Measurements from ENCODE around the gene FRMD4B. TPM values are rescaled to one million over a fixed set of nuclear protein-coding genes. Genes with fewer than 3 reads are reported as not detected.

FRMD4B gene
- total RNA-seq, 4 donors from 2014 or later: 15.5 to 36.7 (median 26.0) TPM

DNA sequence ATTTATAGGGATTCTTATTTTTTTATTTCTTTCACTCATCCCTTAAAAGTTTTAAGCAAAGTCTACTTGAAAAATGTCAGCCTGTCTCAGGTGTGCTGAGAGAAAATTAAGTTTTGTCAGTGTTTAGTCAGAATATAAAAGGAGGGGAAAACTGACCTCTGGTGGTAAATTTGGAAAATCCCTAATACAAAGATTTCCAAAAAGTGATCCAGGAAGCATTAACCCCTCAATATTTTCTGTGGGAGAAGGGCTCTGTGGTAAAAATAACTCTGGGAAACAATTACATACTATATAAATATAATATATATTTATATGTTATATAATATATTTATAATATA is 41.0 kb upstream of the FRMD4B start:
- TF ChIP-seq, protein P1, sequence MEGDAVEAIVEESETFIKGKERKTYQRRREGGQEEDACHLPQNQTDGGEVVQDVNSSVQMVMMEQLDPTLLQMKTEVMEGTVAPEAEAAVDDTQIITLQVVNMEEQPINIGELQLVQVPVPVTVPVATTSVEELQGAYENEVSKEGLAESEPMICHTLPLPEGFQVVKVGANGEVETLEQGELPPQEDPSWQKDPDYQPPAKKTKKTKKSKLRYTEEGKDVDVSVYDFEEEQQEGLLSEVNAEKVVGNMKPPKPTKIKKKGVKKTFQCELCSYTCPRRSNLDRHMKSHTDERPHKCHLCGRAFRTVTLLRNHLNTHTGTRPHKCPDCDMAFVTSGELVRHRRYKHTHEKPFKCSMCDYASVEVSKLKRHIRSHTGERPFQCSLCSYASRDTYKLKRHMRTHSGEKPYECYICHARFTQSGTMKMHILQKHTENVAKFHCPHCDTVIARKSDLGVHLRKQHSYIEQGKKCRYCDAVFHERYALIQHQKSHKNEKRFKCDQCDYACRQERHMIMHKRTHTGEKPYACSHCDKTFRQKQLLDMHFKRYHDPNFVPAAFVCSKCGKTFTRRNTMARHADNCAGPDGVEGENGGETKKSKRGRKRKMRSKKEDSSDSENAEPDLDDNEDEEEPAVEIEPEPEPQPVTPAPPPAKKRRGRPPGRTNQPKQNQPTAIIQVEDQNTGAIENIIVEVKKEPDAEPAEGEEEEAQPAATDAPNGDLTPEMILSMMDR (IDR thresholded peaks at IDR 0.05): no peak
- TF ChIP-seq POLR2AphosphoS5 (IDR thresholded peaks at IDR 0.05) (no peak), POLR2A (IDR thresholded peaks at IDR 0.05) (no peak), EP300 (IDR thresholded peaks at IDR 0.05; ENCODE audit: low read depth) (no peak)
- in situ Hi-C loops (cut with MboI; ENCODE audit: low pct_ligation_motif_present in 1 of 4, low pct_unique_long_range_greater_than_20kb in 1 of 4, low sequenced_read_pairs in 3 of 4): loop anchor here in 3 of 4 donors (10.0 to 25.0 kb wide), 2 partner anchors 235 to 272 kb away; no protein-coding TSS in a partner anchor
- intact Hi-C loops (cut with DNase I; ENCODE audit: low total_unique reads): no loop called here

DNA sequence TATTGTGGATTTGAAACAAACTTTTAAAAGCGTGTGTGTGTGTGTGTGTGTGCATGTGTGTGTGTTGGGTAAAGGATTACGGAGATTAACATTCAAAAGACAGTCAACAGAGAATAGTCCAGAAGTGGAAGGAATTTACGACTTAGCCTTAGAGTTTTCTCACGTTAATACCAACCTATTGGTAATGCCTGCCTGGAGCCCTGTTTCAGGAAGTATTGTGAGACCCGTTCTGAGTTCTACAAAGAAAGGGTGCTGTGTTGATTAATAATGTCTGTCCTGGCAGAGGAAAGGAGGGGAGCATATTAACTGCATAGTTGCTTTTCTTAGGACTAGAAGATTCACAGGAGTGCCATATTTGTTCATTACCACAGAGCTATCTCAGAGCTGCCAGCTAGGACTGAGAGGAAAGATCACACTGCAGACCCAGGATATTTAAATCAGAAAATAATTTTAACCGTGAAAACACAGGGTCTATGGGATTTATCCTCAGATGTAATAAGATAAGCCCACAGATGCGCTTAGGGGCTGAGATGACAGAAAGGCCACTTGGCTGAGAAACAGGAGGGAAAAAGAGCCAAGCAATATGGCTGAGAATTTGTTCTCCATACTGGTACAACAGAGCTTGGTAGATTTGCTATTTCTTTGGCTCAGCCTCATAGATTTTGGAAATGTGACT is 40.5 kb upstream of the FRMD4B start:
- TF ChIP-seq EP300 (IDR thresholded peaks at IDR 0.05; ENCODE audit: low read depth) (no peak), POLR2A (IDR thresholded peaks at IDR 0.05) (no peak), POLR2AphosphoS5 (IDR thresholded peaks at IDR 0.05) (no peak)
- TF ChIP-seq, protein P1 (IDR thresholded peaks at IDR 0.05): no peak
- DNase-seq: no peak
- H3K4me1 ChIP-seq: no peaks in the 10 kb centered on the region
- in situ Hi-C loops (cut with MboI; ENCODE audit: low pct_ligation_motif_present in 1 of 4, low pct_unique_long_range_greater_than_20kb in 1 of 4, low sequenced_read_pairs in 3 of 4) (loop anchor here in 3 of 4 donors (10.0 to 25.0 kb wide), 2 partner anchors 236 to 272 kb away; no protein-coding TSS in a partner anchor), intact Hi-C loops (cut with DNase I; ENCODE audit: low total_unique reads) (no loop called here)
- no peak overlapping the region for H3K4me3 ChIP-seq
- 74 to 76% methylated on average over 5 to 7 of the region's 7 CpGs for WGBS, 2 donors (ENCODE audit: low coverage in 1 of 2)
- no peaks in the 10 kb centered on the region for H3K27me3 ChIP-seq
- no peaks in the 10 kb centered on the region for H3K36me3 ChIP-seq
- H3K27ac ChIP-seq: no peak overlapping the region
- H3K9me3 ChIP-seq: no peaks in the 10 kb centered on the region

More for the DNA sequence above, 41.0 kb upstream of the FRMD4B start:
- DNase-seq: no peak
- no peak overlapping the region for H3K4me3 ChIP-seq
- no peak overlapping the region for H3K27ac ChIP-seq
- H3K36me3 ChIP-seq: no peaks in the 10 kb centered on the region
- H3K9me3 ChIP-seq: no peaks in the 10 kb centered on the region
- no peaks in the 10 kb centered on the region for H3K4me1 ChIP-seq
- H3K27me3 ChIP-seq: no peaks in the 10 kb centered on the region

DNA sequence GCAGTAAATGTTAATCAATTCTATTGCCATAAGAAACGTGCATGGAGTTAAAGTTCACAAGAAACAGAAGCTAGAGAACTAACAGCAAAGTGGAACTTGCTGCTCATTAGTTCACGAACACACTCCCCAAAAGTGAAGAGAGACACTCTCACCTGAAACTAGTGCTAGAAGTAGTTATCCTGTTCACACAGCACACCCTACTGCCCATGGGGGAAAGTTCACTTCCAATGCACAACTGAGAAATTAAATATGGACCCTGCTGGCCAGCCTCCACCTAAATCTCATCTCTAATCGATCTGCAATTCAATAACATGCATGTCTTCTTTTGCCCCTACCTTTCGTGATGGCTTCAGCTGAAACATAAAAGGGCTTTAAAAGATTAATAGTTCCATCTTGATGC is 39.4 kb upstream of the FRMD4B start:
- intact Hi-C loops (cut with DNase I; ENCODE audit: low total_unique reads) (no loop called here), in situ Hi-C loops (cut with MboI; ENCODE audit: low pct_ligation_motif_present in 1 of 4, low pct_unique_long_range_greater_than_20kb in 1 of 4, low sequenced_read_pairs in 3 of 4) (loop anchor here in 3 of 4 donors (10.0 to 25.0 kb wide), 2 partner anchors 237 to 270 kb away; no protein-coding TSS in a partner anchor)
- Histone ChIP-seq H3K36me3 (no peaks in the 10 kb centered on the region), H3K27ac (no peak overlapping the region), H3K27me3 (no peaks in the 10 kb centered on the region), H3K4me1 (no peaks in the 10 kb centered on the region), H3K4me3 (no peak overlapping the region), H3K9me3 (no peaks in the 10 kb centered on the region)
- 35 to 53% methylated on average over 4 of the region's 4 CpGs for WGBS, 2 donors (ENCODE audit: low coverage in 1 of 2)
- DNase-seq: peak; percentile 22
- TF ChIP-seq, protein P1 (IDR thresholded peaks at IDR 0.05): peak; percentile 27 to 60 (median 44)
- TF ChIP-seq POLR2A (IDR thresholded peaks at IDR 0.05): no peak
- TF ChIP-seq POLR2AphosphoS5 (IDR thresholded peaks at IDR 0.05): no peak
- no peak for TF ChIP-seq EP300 (IDR thresholded peaks at IDR 0.05; ENCODE audit: low read depth)

DNA sequence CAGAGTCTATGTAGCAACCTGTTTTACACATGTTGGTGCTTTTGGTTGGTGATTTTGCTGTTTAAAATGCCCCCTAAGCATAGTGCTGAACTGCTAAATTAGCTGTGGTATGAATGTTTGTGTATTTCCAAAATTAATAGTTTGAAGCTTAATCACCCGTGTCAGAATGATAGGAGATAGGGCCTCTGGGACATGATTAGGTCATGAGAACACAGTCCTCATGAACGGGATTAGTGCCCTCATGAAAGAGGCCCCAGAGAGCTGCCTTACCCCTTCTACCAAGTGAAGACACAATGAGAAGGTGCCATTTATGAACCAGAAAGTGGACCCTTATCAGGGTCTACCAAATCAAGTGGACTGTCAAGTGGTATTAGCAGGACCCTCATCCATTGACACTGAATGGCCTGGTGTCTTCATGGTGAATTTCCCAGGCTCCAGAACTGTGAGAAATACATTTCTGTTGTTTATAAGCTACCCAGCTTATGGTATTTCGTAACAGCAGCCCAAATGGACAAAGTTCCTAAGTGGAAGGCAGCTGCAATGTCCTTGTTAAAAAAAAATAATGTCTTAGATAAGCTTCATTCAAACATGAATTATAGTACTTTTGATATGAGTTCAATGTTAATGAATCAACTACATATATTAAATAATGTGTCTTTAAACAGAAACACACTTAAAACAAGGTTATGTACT is 37.7 kb upstream of the FRMD4B start:
- H3K4me1 ChIP-seq: no peaks in the 10 kb centered on the region
- in situ Hi-C loops (cut with MboI; ENCODE audit: low pct_ligation_motif_present in 1 of 4, low pct_unique_long_range_greater_than_20kb in 1 of 4, low sequenced_read_pairs in 3 of 4): loop anchor here (10.0 to 25.0 kb wide), 3 partner anchors 111 to 269 kb away; no protein-coding TSS in a partner anchor
- intact Hi-C loops (cut with DNase I; ENCODE audit: low total_unique reads): no loop called here
- no peak for DNase-seq
- H3K36me3 ChIP-seq: no peaks in the 10 kb centered on the region
- no peaks in the 10 kb centered on the region for H3K27me3 ChIP-seq
- WGBS, 2 donors (ENCODE audit: low coverage in 1 of 2): 88 to 92% methylated on average over 2 to 3 of the region's 3 CpGs
- TF ChIP-seq POLR2AphosphoS5 (IDR thresholded peaks at IDR 0.05): no peak
- no peak for TF ChIP-seq POLR2A (IDR thresholded peaks at IDR 0.05)
- H3K9me3 ChIP-seq: no peaks in the 10 kb centered on the region
- no peak overlapping the region for H3K4me3 ChIP-seq
- no peak overlapping the region for H3K27ac ChIP-seq

Data from transverse colon (tissue), 4 donors.